GM19324 (cell line): Measurements from ENCODE around the gene CCDC171.
"Not testable (repeated sequence)": the region's sequence is repeated elsewhere in the genome, so short reads cannot be mapped to it uniquely, and the experiment has no call there.

Experiments used
- ATAC-seq: cut with Tn5 transposase; IDR thresholded peaks from one replicate; pipeline ENCODE4 v1.9.1; 2021; ENCODE audit warnings: mild to moderate bottlenecking, moderate library complexity; ENCODE audit not compliant: unreplicated experiment, low FRiP score

The CCDC171 gene

GRCh38 chr9:15744196-15744595, 191.4 kb downstream of the CCDC171 start:
- no peak for ATAC-seq

- ATAC-seq: no peak
Observed at GRCh38 chr9:15746905-15747304, 194.1 kb downstream of the CCDC171 start.

GRCh38 chr9:15755660-15756059, 202.8 kb downstream of the CCDC171 start:
- no peak for ATAC-seq

GRCh38 chr9:15761551-15761950, 208.7 kb downstream of the CCDC171 start:
- no peak for ATAC-seq

- ATAC-seq: no peak
Observed at GRCh38 chr9:15763371-15763770, 210.5 kb downstream of the CCDC171 start.

- ATAC-seq: no peak
Observed at GRCh38 chr9:15764131-15764530, 211.3 kb downstream of the CCDC171 start.

- ATAC-seq: no peak
Observed at GRCh38 chr9:15769547-15769946, 216.7 kb downstream of the CCDC171 start.

GRCh38 chr9:15778861-15779260, 226.0 kb downstream of the CCDC171 start:
- ATAC-seq: no peak

- no peak for ATAC-seq
Observed at GRCh38 chr9:15782106-15782505, 229.3 kb downstream of the CCDC171 start.

GRCh38 chr9:15785584-15785983, 232.7 kb downstream of the CCDC171 start:
- ATAC-seq: no peak

GRCh38 chr9:15786616-15787015, 233.8 kb downstream of the CCDC171 start:
- no peak for ATAC-seq

GRCh38 chr9:15810219-15810899, 257.5 kb downstream of the CCDC171 start:
- not testable (repeated sequence) for ATAC-seq

GRCh38 chr9:15813076-15813475, 260.2 kb downstream of the CCDC171 start:
- ATAC-seq: no peak

GRCh38 chr9:15824310-15824709, 271.5 kb downstream of the CCDC171 start:
- ATAC-seq: no peak

GRCh38 chr9:15831384-15831783, 278.5 kb downstream of the CCDC171 start:
- no peak for ATAC-seq

GRCh38 chr9:15834541-15834940, 281.7 kb downstream of the CCDC171 start:
- no peak for ATAC-seq

- no peak for ATAC-seq
Observed at GRCh38 chr9:15837079-15837679, 284.3 kb downstream of the CCDC171 start.

GRCh38 chr9:15842051-15842450, 289.2 kb downstream of the CCDC171 start:
- no peak for ATAC-seq

- no peak for ATAC-seq
Observed at GRCh38 chr9:15843316-15843715, 290.5 kb downstream of the CCDC171 start.

- no peak for ATAC-seq
Observed at GRCh38 chr9:15843931-15844330, 291.1 kb downstream of the CCDC171 start.

- ATAC-seq: no peak
Observed at GRCh38 chr9:15846611-15847010, 293.8 kb downstream of the CCDC171 start.

GRCh38 chr9:15849871-15850270, 297.0 kb downstream of the CCDC171 start:
- no peak for ATAC-seq
